ENCODE measurements around the gene EBF4. TPM values are rescaled to one million over a fixed set of nuclear protein-coding genes. Genes with fewer than 3 reads are reported as not detected.

EBF4 gene
- total and polyA plus RNA-seq, 2 of the 8 experiments (the other 6 are each of a cell fraction or from before 2014, with no cell fraction given), result 1.2 to 2.9 TPM

DNA sequence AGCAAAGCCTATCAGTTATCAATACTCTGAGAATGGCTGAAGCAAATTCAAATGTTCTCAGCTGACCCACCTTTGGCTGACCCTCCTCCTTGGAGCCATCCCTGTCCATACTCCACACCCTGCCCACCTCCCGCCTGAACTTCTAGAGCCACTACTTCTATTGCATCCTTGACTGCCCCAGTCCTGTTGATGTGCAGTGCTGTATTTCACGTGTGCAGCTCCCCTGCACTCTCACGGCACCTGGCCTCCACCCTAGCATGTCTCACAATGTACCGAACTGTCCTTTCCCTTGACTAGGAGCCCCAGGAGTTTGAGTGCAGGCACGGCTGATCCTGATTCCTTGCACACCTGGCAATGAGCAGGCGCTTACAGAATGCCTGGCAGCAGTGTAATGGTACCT lies 100.9 kb downstream of the EBF4 start:
- Histone ChIP-seq H3K27me3 (replicated peaks in 1 of 4; ENCODE audit: control insufficient read depth in 3 of 4, extremely low read depth in 1 of 4, insufficient read depth in 3 of 4, low read length in 3 of 4) (no peaks in the 10 kb centered on the region; a peak in 1 of 7 replicates), H3K4ac (replicated peaks; ENCODE audit: insufficient read length, low read depth, low read length) (no peak overlapping the region), H3K27ac (ENCODE audit: low read depth, low read length) (no peak overlapping the region), H3K4me3 (ENCODE audit: extremely low read depth in 1 of 4, insufficient read depth in 2 of 4, low read depth in 3 of 4, low read length in 4 of 4) (no peak overlapping the region), H2AK5ac (ENCODE audit: low read depth, low read length) (no peak overlapping the region), H3K4me2 (ENCODE audit: insufficient read depth in 1 of 2, low read depth in 2 of 2, low read length in 2 of 2) (no peak overlapping the region), H4K8ac (ENCODE audit: extremely low read depth, insufficient read depth, low read length) (no peak overlapping the region), H3K4me1 (replicated peaks in 1 of 4; ENCODE audit: control insufficient read depth in 3 of 4, insufficient read depth in 4 of 4, low read length in 3 of 4) (no peaks in the 10 kb centered on the region), H4K5ac (ENCODE audit: insufficient read length, low read depth, low read length) (no peak overlapping the region), H3K79me1 (ENCODE audit: low read depth, low read length) (no peaks in the 10 kb centered on the region), H3K56ac (replicated peaks; ENCODE audit: insufficient read length, low read depth, low read length) (no peak overlapping the region), H3K36me3 (ENCODE audit: control insufficient read depth in 2 of 4, insufficient read depth in 4 of 4, low read length in 3 of 4) (peaks cover 10 to 34% (median 19%) of the 10 kb centered on the region in 4 experiments; a peak in 6 of 8 replicates), H2BK15ac (ENCODE audit: low read length) (no peak overlapping the region), H3K9ac (replicated peaks in 1 of 4; ENCODE audit: extremely low read depth in 1 of 4, low read depth in 3 of 4, low read length in 3 of 4) (no peak overlapping the region), H3K79me2 (ENCODE audit: control insufficient read depth in 1 of 2, insufficient read depth in 2 of 2, low read length in 2 of 2) (no peaks in the 10 kb centered on the region), H3K14ac (ENCODE audit: insufficient read length) (no peak overlapping the region), H3K23me2 (ENCODE audit: low read depth, low read length) (no peaks in the 10 kb centered on the region), H3K23ac (ENCODE audit: insufficient read length) (no peak overlapping the region), H2BK20ac (ENCODE audit: low read length) (no peak overlapping the region), H2BK12ac (ENCODE audit: low read depth, low read length) (no peak overlapping the region), H4K91ac (replicated peaks; ENCODE audit: insufficient read length, low read length) (no peak overlapping the region), H2BK120ac (replicated peaks; ENCODE audit: low read depth, low read length) (no peak overlapping the region), H2BK5ac (ENCODE audit: low read depth, low read length) (no peak overlapping the region), H2AFZ (ENCODE audit: low read length) (no peak overlapping the region), H3K18ac (ENCODE audit: extremely low read depth, low read length) (no peak overlapping the region), H3K9me3 (ENCODE audit: insufficient read depth in 2 of 2, low read depth in 1 of 2, low read length in 1 of 2) (no peaks in the 10 kb centered on the region), H4K20me1 (replicated peaks in 1 of 2; ENCODE audit: control insufficient read depth in 1 of 2, insufficient read depth in 2 of 2, low read length in 2 of 2) (peaks cover 0 to 6% of the 10 kb centered on the region in 2 experiments)
- CTCF ChIA-PET (ENCODE audit: partially characterized antibody), result interaction anchor here (1.4 to 2.8 kb wide), 3 partner anchors 13 to 59 kb away, joined by 4 to 18 read pairs (median 4); no protein-coding TSS in a partner anchor
- FAIRE-seq, result no peak
- TF ChIP-seq GABPA (IDR thresholded peaks at IDR 0.05; ENCODE audit: borderline replicate concordance, insufficient read depth, low read length), result no peak
- no peak for TF ChIP-seq NANOG (IDR thresholded peaks at IDR 0.05; ENCODE audit: insufficient read depth, low read depth, low read length, poor library complexity, severe bottlenecking)
- no peak for TF ChIP-seq RAD21 (IDR thresholded peaks at IDR 0.05 in 1 of 2, conservative IDR thresholded peaks at IDR 0.05 in 1 of 2; ENCODE audit: low read depth in 2 of 2, low read length in 2 of 2)
- TF ChIP-seq EZH2 (IDR thresholded peaks at IDR 0.05; ENCODE audit: low read depth, low read length, severe bottlenecking), result no peak
- TF ChIP-seq EP300 (IDR thresholded peaks at IDR 0.05; ENCODE audit: borderline replicate concordance in 1 of 2, low read depth in 2 of 2, low read length in 2 of 2), result no peak
- TF ChIP-seq FOSL1 (IDR thresholded peaks at IDR 0.05; ENCODE audit: insufficient read depth, low read depth, low read length), result no peak
- TF ChIP-seq SP4 (IDR thresholded peaks at IDR 0.05; ENCODE audit: low read length), result no peak
- TF ChIP-seq YY1 (IDR thresholded peaks at IDR 0.05; ENCODE audit: low read depth, low read length), result no peak
- TF ChIP-seq, protein P1, sequence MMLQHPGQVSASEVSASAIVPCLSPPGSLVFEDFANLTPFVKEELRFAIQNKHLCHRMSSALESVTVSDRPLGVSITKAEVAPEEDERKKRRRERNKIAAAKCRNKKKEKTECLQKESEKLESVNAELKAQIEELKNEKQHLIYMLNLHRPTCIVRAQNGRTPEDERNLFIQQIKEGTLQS (IDR thresholded peaks at IDR 0.05; ENCODE audit: insufficient read depth, low read depth, low read length), result no peak
- no peak for TF ChIP-seq ASH2L (IDR thresholded peaks at IDR 0.05; ENCODE audit: low read length)
- TF ChIP-seq CHD1 (IDR thresholded peaks at IDR 0.05; ENCODE audit: low read depth, low read length), result no peak
- TF ChIP-seq ZNF274 (IDR thresholded peaks at IDR 0.05; ENCODE audit: borderline replicate concordance, extremely low read depth, low read length), result no peak
- POLR2A ChIA-PET (ENCODE audit: partially characterized antibody), result interaction anchor here (0.9 to 1.5 kb wide), 4 partner anchors 26 to 78 kb away, joined by 3 read pairs; no protein-coding TSS in a partner anchor
- WGBS, 2 experiments (ENCODE audit: extremely low coverage in 1 of 2, insufficient coverage in 1 of 2, insufficient read length in 1 of 2, insufficient replicate concordance in 2 of 2, low coverage in 1 of 2, low lambda C conversion rate in 2 of 2, missing lambda C conversion rate in 1 of 2), result 94% methylated on average over 6 of the region's 6 CpGs; no CpG with 5 or more reads in 1 of the 2 experiments
- no peak for DNase-seq (ENCODE audit: low read depth in 1 of 2, low spot score in 2 of 2)

Measured in H1 (cell line).